Loucy (cell line): ENCODE data around the gene NID2.

ENCODE experiments used
- H2AFZ ChIP-seq: fragments of 200-600 bp; sonication (generic); 2 replicates; pipeline ENCODE4 v1.6.0; 2016; ENCODE audit warnings: antibody characterized with exemption, mild to moderate bottlenecking, low read length, moderate library complexity
- H3F3A ChIP-seq: fragments of 200-600 bp; 2 replicates; pipeline ENCODE4 v1.6.0; 2016; ENCODE audit warnings: antibody characterized with exemption, low read depth, mild to moderate bottlenecking
- H3K27me3 ChIP-seq: fragments of 200-600 bp; sonication (generic); 2 replicates; pipeline ENCODE4 v1.6.1; 2014; ENCODE audit warnings: low read length, mild to moderate bottlenecking; ENCODE audit not compliant: insufficient read depth, poor library complexity, severe bottlenecking
- H3K36me3 ChIP-seq: fragments of 200-600 bp; sonication (generic); 2 replicates; pipeline ENCODE4 v1.6.1; 2016; ENCODE audit warnings: low read length; ENCODE audit not compliant: insufficient read depth
- H3K4me1 ChIP-seq: fragments of 200-600 bp; sonication (generic); 2 replicates; pipeline ENCODE4 v1.5.1; 2014; ENCODE audit warnings: low read length, mild to moderate bottlenecking; ENCODE audit not compliant: insufficient read depth, poor library complexity, severe bottlenecking
- H3K4me2 ChIP-seq: fragments of 200-600 bp; sonication (generic); 2 replicates; pipeline ENCODE4 v1.6.0; 2014; ENCODE audit warnings: antibody characterized with exemption, low read length, low read depth, mild to moderate bottlenecking; ENCODE audit not compliant: poor library complexity, severe bottlenecking
- H3K4me3 ChIP-seq: fragments of 200-600 bp; sonication (generic); 2 replicates; pipeline ENCODE4 v1.5.1; 2014; ENCODE audit warnings: low read length, mild to moderate bottlenecking, mixed read lengths; ENCODE audit not compliant: poor library complexity, severe bottlenecking
- H3K79me2 ChIP-seq: fragments of 200-600 bp; sonication (generic); 2 replicates; pipeline ENCODE4 v1.6.1; 2014; ENCODE audit warnings: low read length; ENCODE audit not compliant: insufficient read depth
- H3K9ac ChIP-seq: fragments of 200-600 bp; sonication (generic); 2 replicates; pipeline ENCODE4 v1.6.0; 2014; ENCODE audit warnings: mild to moderate bottlenecking, low read depth, low read length, moderate library complexity; ENCODE audit not compliant: poor library complexity, severe bottlenecking
- H3K9me2 ChIP-seq: fragments of 200-600 bp; sonication (generic); replicated peaks from 2 replicates; pipeline ENCODE4 v1.6.1; 2016; ENCODE audit warnings: low read depth, low read length, mixed read lengths
- H3K9me3 ChIP-seq: fragments of 200-600 bp; sonication (generic); 2 replicates; pipeline ENCODE4 v1.6.1; 2014; ENCODE audit warnings: mild to moderate bottlenecking, antibody characterized with exemption, low read length, low read depth; ENCODE audit not compliant: insufficient read depth
- H4K20me1 ChIP-seq: fragments of 200-600 bp; sonication (generic); 2 replicates; pipeline ENCODE4 v1.6.0; 2014; ENCODE audit warnings: antibody characterized with exemption, low read length, mild to moderate bottlenecking; ENCODE audit not compliant: insufficient read depth, poor library complexity, severe bottlenecking
- CTCF ChIP-seq: fragments of 200-600 bp; sonication (generic); conservative IDR thresholded peaks from 2 replicates; pipeline ENCODE4 v1.5.1; 2014; ENCODE audit warnings: mild to moderate bottlenecking, antibody characterized with exemption, low read length
- EZH2phosphoT487 ChIP-seq: fragments of 200-600 bp; IDR thresholded peaks from 2 replicates; pipeline ENCODE4 v1.6.1; 2018; ENCODE audit warnings: antibody characterized with exemption, mild to moderate bottlenecking, moderate library complexity, borderline replicate concordance

Gene NID2

GRCh38 chr14:52063052-52063462, 5.8 kb downstream of the NID2 start:
- H3K4me2 ChIP-seq: peak overlapping the region; percentile 5
- no peak overlapping the region for H3K4me3 ChIP-seq
- no peak overlapping the region for H3K9ac ChIP-seq
- H3K9me2 ChIP-seq: no peaks in the 10 kb centered on the region
- peaks cover 7% of the 10 kb centered on the region for H3K4me1 ChIP-seq
- TF ChIP-seq EZH2phosphoT487 (no peak), CTCF (no peak)
- H2AFZ ChIP-seq: no peak overlapping the region
- H3K9me3 ChIP-seq: no peaks in the 10 kb centered on the region
- no peaks in the 10 kb centered on the region for H3K36me3 ChIP-seq
- H3F3A ChIP-seq: no peaks in the 10 kb centered on the region
- no peaks in the 10 kb centered on the region for H4K20me1 ChIP-seq
- H3K27me3 ChIP-seq: no peaks in the 10 kb centered on the region
- H3K79me2 ChIP-seq: no peaks in the 10 kb centered on the region

- TF ChIP-seq EZH2phosphoT487 (no peak), CTCF (no peak)
Observed at GRCh38 chr14:52061890-52062289, 7.0 kb downstream of the NID2 start.

GRCh38 chr14:52061390-52061789, 7.5 kb downstream of the NID2 start:
- no peaks in the 10 kb centered on the region for H3K9me2 ChIP-seq
- H3K4me2 ChIP-seq: no peak overlapping the region
- H3K79me2 ChIP-seq: no peaks in the 10 kb centered on the region
- no peak overlapping the region for H2AFZ ChIP-seq
- H3K27me3 ChIP-seq: no peaks in the 10 kb centered on the region
- H3K9ac ChIP-seq: no peak overlapping the region
- H3K4me1 ChIP-seq: peaks cover 7% of the 10 kb centered on the region
- H3K36me3 ChIP-seq: no peaks in the 10 kb centered on the region
- H3K4me3 ChIP-seq: no peak overlapping the region
- no peaks in the 10 kb centered on the region for H3K9me3 ChIP-seq
- TF ChIP-seq EZH2phosphoT487 (no peak), CTCF (no peak)
- H3F3A ChIP-seq: no peaks in the 10 kb centered on the region
- H4K20me1 ChIP-seq: no peaks in the 10 kb centered on the region

More at GRCh38 chr14:52061890-52062289, 7.0 kb downstream of the NID2 start:
- no peaks in the 10 kb centered on the region for H3K9me3 ChIP-seq
- no peaks in the 10 kb centered on the region for H3K36me3 ChIP-seq
- H4K20me1 ChIP-seq: no peaks in the 10 kb centered on the region
- H3F3A ChIP-seq: no peaks in the 10 kb centered on the region
- H2AFZ ChIP-seq: no peak overlapping the region
- H3K9ac ChIP-seq: no peak overlapping the region
- H3K4me3 ChIP-seq: no peak overlapping the region
- no peaks in the 10 kb centered on the region for H3K9me2 ChIP-seq
- no peak overlapping the region for H3K4me2 ChIP-seq
- no peaks in the 10 kb centered on the region for H3K27me3 ChIP-seq
- H3K79me2 ChIP-seq: no peaks in the 10 kb centered on the region
- H3K4me1 ChIP-seq: peaks cover 7% of the 10 kb centered on the region
